ENCODE data around the gene IRF7. TPM values are rescaled to one million over a fixed set of nuclear protein-coding genes. Genes with fewer than 3 reads are reported as not detected.

IRF7 gene
- total RNA-seq, 1 experiment from 2014 or later: 9.5 TPM

DNA sequence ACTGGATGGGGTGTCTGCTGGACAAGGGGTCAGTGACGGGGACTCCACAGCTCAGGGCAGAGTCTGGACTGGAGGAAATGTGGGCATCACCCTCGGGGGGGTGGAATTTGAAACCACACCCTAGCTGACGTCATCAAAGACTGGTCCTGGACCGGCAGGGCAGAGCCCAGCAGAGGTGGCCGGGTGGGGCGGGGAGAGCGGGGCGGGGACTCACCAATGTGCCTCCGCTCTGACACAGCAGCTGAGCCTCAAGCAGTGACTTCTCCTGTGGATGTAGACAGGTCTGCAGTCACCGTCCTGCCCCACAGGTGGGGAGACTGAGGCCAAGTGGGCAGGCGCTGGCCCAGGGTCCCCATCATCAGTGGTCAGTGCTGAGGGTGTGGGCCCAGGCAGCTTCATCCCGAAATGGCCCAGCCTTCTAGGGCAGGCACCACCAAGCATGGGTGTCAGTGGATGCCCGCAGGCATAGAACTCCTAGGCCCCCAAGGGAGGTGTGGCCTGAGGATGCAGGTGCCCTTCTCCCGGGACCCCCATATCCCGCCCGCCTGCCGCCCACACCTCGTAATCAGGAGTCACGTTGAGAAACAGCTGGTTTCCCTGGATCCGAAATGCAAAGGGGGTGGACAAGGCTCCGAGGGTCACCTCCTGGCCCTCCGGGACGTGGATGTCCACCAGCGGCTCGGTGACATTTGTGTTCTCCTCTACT lies 8.4 kb upstream of the IRF7 start:
- Mint-ChIP-seq H3K4me1 (ENCODE audit: insufficient read depth, unreplicated experiment) (no peaks in the 10 kb centered on the region), H3K27ac (ENCODE audit: low read depth, unreplicated experiment) (no peak overlapping the region), H3K9me3 (ENCODE audit: unreplicated experiment) (no peaks in the 10 kb centered on the region), H3K4me3 (ENCODE audit: unreplicated experiment) (no peak overlapping the region), H3K27me3 (ENCODE audit: insufficient read depth, unreplicated experiment) (no peaks in the 10 kb centered on the region), H3K36me3 (ENCODE audit: insufficient read depth, unreplicated experiment) (peaks cover 19% of the 10 kb centered on the region)
- TF ChIP-seq, protein P1, sequence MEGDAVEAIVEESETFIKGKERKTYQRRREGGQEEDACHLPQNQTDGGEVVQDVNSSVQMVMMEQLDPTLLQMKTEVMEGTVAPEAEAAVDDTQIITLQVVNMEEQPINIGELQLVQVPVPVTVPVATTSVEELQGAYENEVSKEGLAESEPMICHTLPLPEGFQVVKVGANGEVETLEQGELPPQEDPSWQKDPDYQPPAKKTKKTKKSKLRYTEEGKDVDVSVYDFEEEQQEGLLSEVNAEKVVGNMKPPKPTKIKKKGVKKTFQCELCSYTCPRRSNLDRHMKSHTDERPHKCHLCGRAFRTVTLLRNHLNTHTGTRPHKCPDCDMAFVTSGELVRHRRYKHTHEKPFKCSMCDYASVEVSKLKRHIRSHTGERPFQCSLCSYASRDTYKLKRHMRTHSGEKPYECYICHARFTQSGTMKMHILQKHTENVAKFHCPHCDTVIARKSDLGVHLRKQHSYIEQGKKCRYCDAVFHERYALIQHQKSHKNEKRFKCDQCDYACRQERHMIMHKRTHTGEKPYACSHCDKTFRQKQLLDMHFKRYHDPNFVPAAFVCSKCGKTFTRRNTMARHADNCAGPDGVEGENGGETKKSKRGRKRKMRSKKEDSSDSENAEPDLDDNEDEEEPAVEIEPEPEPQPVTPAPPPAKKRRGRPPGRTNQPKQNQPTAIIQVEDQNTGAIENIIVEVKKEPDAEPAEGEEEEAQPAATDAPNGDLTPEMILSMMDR (IDR thresholded peaks at IDR 0.05; ENCODE audit: unreplicated experiment): no peak
- ChIA-PET POLR2A (interaction anchor here (0.6 kb wide), 1 partner anchor 56 kb away, joined by 3 read pairs; no protein-coding TSS in a partner anchor), CTCF (interaction anchor here (0.5 to 0.7 kb wide), 2 partner anchors 87 to 1374 kb away, joined by 3 read pairs; no protein-coding TSS in a partner anchor)
- intact Hi-C loops (cut with micrococcal nuclease): no loop called here
- BruUV-seq (replicated peaks): no TSS peak
- peak; percentile 55 for DNase-seq (ENCODE audit: unreplicated experiment)

DNA sequence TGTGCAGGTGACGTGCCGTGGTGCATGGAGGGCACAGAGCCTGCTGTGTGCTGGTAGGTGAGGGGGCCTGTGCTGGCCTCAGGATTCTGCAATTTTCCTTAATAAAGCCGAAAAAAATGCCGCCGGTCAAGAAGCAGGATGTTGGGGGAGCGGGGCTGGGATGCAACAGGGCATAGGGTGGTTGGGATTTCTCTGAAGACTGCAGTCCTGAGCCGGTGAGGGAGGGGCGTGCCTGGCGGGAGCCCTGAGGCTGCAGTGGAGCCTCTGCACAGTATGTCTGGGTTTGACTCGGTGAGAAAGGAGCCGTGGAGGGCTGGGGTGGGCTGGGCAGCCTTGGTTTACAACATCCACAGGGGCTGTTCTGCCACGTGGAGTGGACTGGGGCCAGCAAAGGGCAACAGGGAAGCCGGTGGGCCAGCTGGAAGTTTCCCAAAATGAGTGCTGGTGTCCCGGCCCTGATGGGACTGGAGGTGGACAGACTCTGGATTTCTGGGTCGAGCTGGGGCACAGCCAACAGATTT lies 7.7 kb upstream of the IRF7 start:
- CTCF ChIA-PET: interaction anchor here (0.5 kb wide), 1 partner anchor 1375 kb away, joined by 3 read pairs; no protein-coding TSS in a partner anchor
- no TSS peak for BruUV-seq (replicated peaks)
- TF ChIP-seq, protein P1 (IDR thresholded peaks at IDR 0.05; ENCODE audit: unreplicated experiment): no peak
- H3K4me3 Mint-ChIP-seq (ENCODE audit: unreplicated experiment): no peak overlapping the region
- no peak for DNase-seq (ENCODE audit: unreplicated experiment)
- H3K27ac Mint-ChIP-seq (ENCODE audit: low read depth, unreplicated experiment): no peak overlapping the region
- POLR2A ChIA-PET: interaction anchor here (0.8 kb wide), 1 partner anchor 15 kb away, joined by 3 read pairs; no protein-coding TSS in a partner anchor
- H3K9me3 Mint-ChIP-seq (ENCODE audit: unreplicated experiment): no peaks in the 10 kb centered on the region
- no peaks in the 10 kb centered on the region for H3K4me1 Mint-ChIP-seq (ENCODE audit: insufficient read depth, unreplicated experiment)
- H3K27me3 Mint-ChIP-seq (ENCODE audit: insufficient read depth, unreplicated experiment): no peaks in the 10 kb centered on the region
- peaks cover 13% of the 10 kb centered on the region for H3K36me3 Mint-ChIP-seq (ENCODE audit: insufficient read depth, unreplicated experiment)
- intact Hi-C loops (cut with micrococcal nuclease): no loop called here

DNA sequence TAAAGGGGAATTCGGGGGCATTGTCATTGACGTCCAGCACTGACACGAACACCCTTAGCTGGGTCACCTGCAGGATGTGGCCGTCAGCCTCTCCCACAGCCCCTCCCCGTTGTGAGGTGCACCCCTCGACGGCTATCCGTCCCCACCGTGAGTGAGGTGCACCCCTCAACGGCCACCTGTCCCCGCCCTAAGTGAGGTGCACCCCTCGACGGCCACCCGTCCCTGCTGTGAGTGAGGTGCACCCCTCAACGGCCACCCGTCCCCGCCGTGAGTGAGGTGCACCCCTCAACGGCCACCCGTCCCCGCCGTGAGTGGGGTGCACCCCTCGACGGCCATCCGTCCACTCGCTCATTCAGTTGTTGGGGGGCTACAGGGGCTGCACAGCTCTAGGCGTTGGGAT lies 6.1 kb upstream of the IRF7 start:
- no TSS peak for BruUV-seq (replicated peaks)
- no peaks in the 10 kb centered on the region for H3K9me3 Mint-ChIP-seq (ENCODE audit: unreplicated experiment)
- no peak overlapping the region for H3K4me3 Mint-ChIP-seq (ENCODE audit: unreplicated experiment)
- intact Hi-C loops (cut with micrococcal nuclease): no loop called here
- no peak overlapping the region for H3K27ac Mint-ChIP-seq (ENCODE audit: low read depth, unreplicated experiment)
- H3K4me1 Mint-ChIP-seq (ENCODE audit: insufficient read depth, unreplicated experiment): no peaks in the 10 kb centered on the region
- no peak for DNase-seq (ENCODE audit: unreplicated experiment)
- peaks cover 5% of the 10 kb centered on the region for H3K36me3 Mint-ChIP-seq (ENCODE audit: insufficient read depth, unreplicated experiment)
- TF ChIP-seq, protein P1 (IDR thresholded peaks at IDR 0.05; ENCODE audit: unreplicated experiment): no peak
- ChIA-PET POLR2A (interaction anchor here (0.6 kb wide), 2 partner anchors 9 to 687 kb away, joined by 3 read pairs; partner anchors contain the start of gene TOLLIP), CTCF (no interaction called here)
- no peaks in the 10 kb centered on the region for H3K27me3 Mint-ChIP-seq (ENCODE audit: insufficient read depth, unreplicated experiment)

DNA sequence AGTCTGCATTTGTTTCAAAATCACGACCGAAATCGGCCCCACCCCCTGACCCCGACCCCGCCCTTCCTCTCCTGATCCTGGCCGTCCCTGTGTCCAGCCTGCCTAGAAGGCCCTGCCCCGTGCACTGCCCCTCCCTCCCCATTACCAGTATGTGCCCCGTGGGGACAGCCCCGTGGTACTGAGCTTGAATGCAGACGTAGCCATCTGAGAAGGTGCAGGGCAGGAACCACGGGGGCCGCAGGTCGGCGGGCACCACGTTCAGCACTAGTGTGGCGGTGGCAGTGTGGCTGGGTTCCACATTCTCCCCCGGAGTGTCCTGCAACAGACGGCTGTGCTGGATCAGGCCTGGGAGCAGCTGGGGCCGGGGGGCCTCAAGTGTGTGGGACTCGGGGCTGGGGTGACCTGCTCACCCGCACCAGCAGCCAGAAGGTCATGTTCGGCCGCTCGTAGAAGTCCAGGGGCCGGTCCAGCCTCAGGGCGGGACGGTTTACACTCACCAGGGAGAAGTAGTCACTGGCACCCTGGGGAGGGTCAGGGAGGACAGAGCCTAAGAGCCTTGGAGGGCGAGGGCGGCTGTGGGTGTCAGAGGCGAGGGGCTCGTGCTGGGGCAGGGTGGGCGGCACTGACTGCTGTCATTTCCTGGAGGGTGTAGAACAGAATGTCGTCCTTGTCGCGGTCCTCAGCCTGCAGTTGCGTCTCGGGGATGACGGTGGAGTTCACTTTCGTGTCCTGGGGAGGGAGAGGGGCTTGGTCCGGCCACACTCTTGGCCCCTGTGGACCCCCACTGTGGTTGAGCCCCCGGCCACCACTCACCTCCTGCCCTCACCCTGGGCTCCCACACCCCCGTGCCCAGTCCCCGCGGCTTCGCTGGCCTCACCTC lies 5.4 kb upstream of the IRF7 start:
- intact Hi-C loops (cut with micrococcal nuclease): no loop called here
- CTCF ChIA-PET: no interaction called here
- Mint-ChIP-seq H3K4me3 (ENCODE audit: unreplicated experiment) (no peak overlapping the region), H3K4me1 (ENCODE audit: insufficient read depth, unreplicated experiment) (no peaks in the 10 kb centered on the region), H3K27ac (ENCODE audit: low read depth, unreplicated experiment) (no peak overlapping the region), H3K27me3 (ENCODE audit: insufficient read depth, unreplicated experiment) (no peaks in the 10 kb centered on the region), H3K36me3 (ENCODE audit: insufficient read depth, unreplicated experiment) (peaks cover 6% of the 10 kb centered on the region), H3K9me3 (ENCODE audit: unreplicated experiment) (no peaks in the 10 kb centered on the region)
- POLR2A ChIA-PET: interaction anchor here (0.6 kb wide), 2 partner anchors 8 to 688 kb away, joined by 3 read pairs; partner anchors contain the start of gene TOLLIP
- BruUV-seq (replicated peaks): no TSS peak
- TF ChIP-seq, protein P1 (IDR thresholded peaks at IDR 0.05; ENCODE audit: unreplicated experiment): no peak
- DNase-seq (ENCODE audit: unreplicated experiment): no peak

Data from MCF 10A (cell line).